Stomach smooth muscle (tissue), 2 donors: Measurements from ENCODE around the gene HOXA3.

Experiments
- H3K27ac ChIP-seq: one replicate; pipeline ENCODE4 v1.7.0; 2013; ENCODE audit warnings: mild to moderate bottlenecking, low read length, inconsistent platforms
- H3K27me3 ChIP-seq, 2 donors: one replicate each; pipeline ENCODE4 v1.7.0; 2013; ENCODE audit warnings: low read length in 2 of 2; ENCODE audit not compliant: insufficient read depth in 2 of 2, control insufficient read depth in 1 of 2
- H3K36me3 ChIP-seq, 2 donors: one replicate each; pipeline ENCODE4 v1.7.0; 2013; ENCODE audit warnings: low read length in 2 of 2; ENCODE audit not compliant: control insufficient read depth in 2 of 2, insufficient read depth in 2 of 2
- H3K4me1 ChIP-seq: one replicate; pipeline ENCODE4 v1.7.0; 2013; ENCODE audit warnings: low read length; ENCODE audit not compliant: control insufficient read depth, insufficient read depth
- H3K4me3 ChIP-seq, 2 donors: one replicate each; pipeline ENCODE4 v1.7.0; 2013; ENCODE audit warnings: low read length in 2 of 2
- H3K9ac ChIP-seq, 2 donors: one replicate each; pipeline ENCODE4 v1.7.0; 2013; ENCODE audit warnings: low read length in 2 of 2, mild to moderate bottlenecking in 1 of 2
- H3K9me3 ChIP-seq, 2 donors: one replicate each; pipeline ENCODE4 v1.7.0; 2013; ENCODE audit warnings: low read length in 2 of 2; ENCODE audit not compliant: control insufficient read depth in 2 of 2
- donor health status: healthy.
- donor health status: Pancreatic carcinoma.

Gene HOXA3

GRCh38 chr7:27194686-27195379 lies 42.5 kb upstream of the HOXA3 start:
- peaks cover 15% of the 10 kb centered on the region for H3K4me1 ChIP-seq
- H3K9ac ChIP-seq, result no peak overlapping the region
- no peak overlapping the region for H3K27ac ChIP-seq

GRCh38 chr7:27194002-27194352 lies 41.6 kb upstream of the HOXA3 start:
- H3K4me3 ChIP-seq, result no peak overlapping the region

More at GRCh38 chr7:27194686-27195379, 42.5 kb upstream of the HOXA3 start:
- Histone ChIP-seq H3K36me3 (no peaks in the 10 kb centered on the region), H3K27me3 (peaks cover 77 to 90% of the 10 kb centered on the region in 2 donors), H3K4me3 (no peak overlapping the region), H3K9me3 (peaks cover 0 to 3% of the 10 kb centered on the region in 2 donors)

DNA sequence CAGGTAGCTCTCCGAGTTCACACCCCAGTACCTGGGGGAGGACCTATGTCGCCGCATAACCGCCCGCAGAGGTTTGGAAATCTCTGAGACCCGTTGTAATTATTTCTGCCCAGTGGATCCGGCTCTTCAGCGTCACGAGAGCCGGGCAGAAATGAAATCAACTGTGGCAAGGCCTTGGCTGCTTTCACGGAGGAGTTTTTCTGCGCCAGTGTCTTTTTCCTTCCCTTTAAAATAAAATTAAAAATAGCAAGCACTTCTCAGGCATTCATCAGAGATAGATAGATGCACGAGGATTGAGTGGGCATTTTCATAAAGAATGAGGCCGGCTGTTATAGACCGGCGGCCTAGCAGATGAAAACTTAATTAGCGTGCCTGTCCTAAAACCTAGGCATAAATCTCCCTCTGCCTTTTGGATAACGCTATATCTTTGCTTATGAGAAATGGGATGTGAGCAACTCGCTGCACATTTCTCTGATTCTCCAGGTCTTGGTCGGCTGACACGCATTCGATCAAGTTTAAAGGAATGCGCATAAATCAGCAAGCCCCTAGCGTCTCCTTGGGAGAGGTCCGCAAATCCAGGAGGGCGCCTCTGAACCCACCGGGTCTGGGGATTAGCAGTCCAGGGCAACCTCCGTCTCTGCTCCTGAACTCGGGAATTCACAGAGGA lies 41.1 kb upstream of the HOXA3 start:
- peaks cover 0 to 3% of the 10 kb centered on the region in 2 donors for H3K9me3 ChIP-seq
- no peak overlapping the region for H3K9ac ChIP-seq
- peaks cover 83 to 95% of the 10 kb centered on the region in 2 donors for H3K27me3 ChIP-seq
- H3K27ac ChIP-seq, result no peak overlapping the region
- H3K4me1 ChIP-seq, result peaks cover 17% of the 10 kb centered on the region
- no peaks in the 10 kb centered on the region for H3K36me3 ChIP-seq
- peak overlapping the region in 1 of 2 donors; percentile 54 for H3K4me3 ChIP-seq

More at GRCh38 chr7:27194002-27194352, 41.6 kb upstream of the HOXA3 start:
- H3K9me3 ChIP-seq, result peaks cover 0 to 3% of the 10 kb centered on the region in 2 donors
- H3K4me1 ChIP-seq, result peaks cover 13% of the 10 kb centered on the region
- no peak overlapping the region for H3K9ac ChIP-seq
- H3K27ac ChIP-seq, result no peak overlapping the region
- no peaks in the 10 kb centered on the region for H3K36me3 ChIP-seq
- H3K27me3 ChIP-seq, result peaks cover 83 to 95% of the 10 kb centered on the region in 2 donors

DNA sequence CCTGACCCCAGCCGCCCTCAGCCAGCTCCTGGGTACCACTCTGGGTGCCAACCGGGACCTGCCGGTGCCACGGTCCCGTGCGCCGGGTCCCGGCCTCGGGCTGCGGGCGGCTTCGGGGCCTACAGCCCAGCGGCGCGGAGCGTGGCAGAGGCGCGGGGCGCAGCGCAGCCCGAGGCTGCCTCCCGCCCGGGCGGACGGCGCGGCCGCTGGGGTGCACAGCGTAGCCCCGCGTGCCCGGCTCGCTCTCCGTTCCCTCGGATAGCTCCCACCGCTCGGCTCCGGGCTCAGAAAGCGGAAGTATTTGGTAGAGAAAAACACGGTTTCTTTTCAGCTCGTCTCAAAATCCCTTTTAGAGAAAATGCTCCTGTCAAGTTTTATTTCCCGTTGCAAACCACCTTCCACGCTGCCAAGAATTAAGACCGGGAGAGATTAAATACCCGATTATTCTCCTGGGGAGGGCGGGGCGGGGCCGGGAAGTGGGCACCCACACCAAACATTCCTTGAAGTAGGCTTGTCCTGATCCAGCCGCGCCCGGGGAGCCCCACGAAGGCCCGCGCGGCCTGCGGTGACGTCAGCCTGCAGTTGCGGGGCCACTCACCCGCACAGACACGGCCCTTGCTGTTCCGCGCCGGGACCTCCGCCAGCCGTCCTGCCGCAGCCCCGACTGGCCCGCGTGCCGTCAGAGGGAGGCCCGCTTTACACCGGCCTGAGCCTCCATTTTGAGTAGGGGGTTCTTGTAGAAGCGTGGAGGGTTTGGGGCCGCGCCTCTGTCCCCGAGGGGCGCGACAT lies 40.4 kb upstream of the HOXA3 start:
- Histone ChIP-seq H3K9me3 (peaks cover 0 to 1% of the 10 kb centered on the region in 2 donors), H3K4me1 (peaks cover 23% of the 10 kb centered on the region), H3K27ac (no peak overlapping the region), H3K27me3 (peaks cover 83 to 95% of the 10 kb centered on the region in 2 donors), H3K9ac (no peak overlapping the region), H3K4me3 (peak overlapping the region; percentile 17 to 54), H3K36me3 (no peaks in the 10 kb centered on the region)

- Histone ChIP-seq H3K27ac (no peak overlapping the region), H3K4me1 (peaks cover 25% of the 10 kb centered on the region), H3K9ac (no peak overlapping the region), H3K9me3 (no peaks in the 10 kb centered on the region), H3K36me3 (no peaks in the 10 kb centered on the region), H3K27me3 (peaks cover 85 to 95% of the 10 kb centered on the region in 2 donors), H3K4me3 (peak overlapping the region in 1 of 2 donors; percentile 54)
These were observed 39.6 kb upstream of the HOXA3 start for GRCh38 chr7:27191833-27192545.

GRCh38 chr7:27191161-27191731 lies 38.9 kb upstream of the HOXA3 start:
- Histone ChIP-seq H3K9ac (no peak overlapping the region), H3K27ac (no peak overlapping the region), H3K27me3 (peaks cover 87 to 94% of the 10 kb centered on the region in 2 donors), H3K4me3 (no peak overlapping the region), H3K9me3 (no peaks in the 10 kb centered on the region), H3K4me1 (peaks cover 25% of the 10 kb centered on the region), H3K36me3 (no peaks in the 10 kb centered on the region)

GRCh38 chr7:27189997-27190748 lies 37.8 kb upstream of the HOXA3 start:
- no peaks in the 10 kb centered on the region for H3K36me3 ChIP-seq
- H3K27ac ChIP-seq, result no peak overlapping the region
- no peaks in the 10 kb centered on the region for H3K9me3 ChIP-seq
- no peak overlapping the region for H3K4me3 ChIP-seq
- H3K9ac ChIP-seq, result no peak overlapping the region
- peaks cover 29% of the 10 kb centered on the region for H3K4me1 ChIP-seq
- H3K27me3 ChIP-seq, result peaks cover 90 to 97% of the 10 kb centered on the region in 2 donors

GRCh38 chr7:27189295-27189996 lies 37.1 kb upstream of the HOXA3 start:
- Histone ChIP-seq H3K4me3 (peak overlapping the region in 1 of 2 donors; percentile 35), H3K36me3 (no peaks in the 10 kb centered on the region), H3K4me1 (peaks cover 36% of the 10 kb centered on the region), H3K27ac (no peak overlapping the region), H3K27me3 (peaks cover 90 to 97% of the 10 kb centered on the region in 2 donors), H3K9me3 (peaks cover 0 to 2% of the 10 kb centered on the region in 2 donors), H3K9ac (no peak overlapping the region)
